CD14-positive monocyte (primary cell): ENCODE data around the gene CNNM2. TPM values are rescaled to one million over a fixed set of nuclear protein-coding genes. Genes with fewer than 3 reads are reported as not detected.

Experiments used
- DNase-seq, 3 donors: peaks; one replicate each; pipeline ENCODE4 v3.0.0-alpha.2; 2011 to 2022
- H2AFZ ChIP-seq: 2 replicates; pipeline ENCODE4 v1.6.0; 2012; ENCODE audit warnings: mild to moderate bottlenecking, low read depth, low read length, inconsistent platforms; ENCODE audit not compliant: insufficient read depth, poor library complexity, severe bottlenecking
- H3K27ac ChIP-seq, 2 donors: 1 replicate in 1 of 2; 2 replicates in 1 of 2; pipeline ENCODE4 v1.5.1; 2012 to 2013; ENCODE audit warnings: low read length in 2 of 2, control low read depth in 1 of 2, inconsistent platforms in 1 of 2, low read depth in 1 of 2, mild to moderate bottlenecking in 1 of 2
- H3K27me3 ChIP-seq, 2 donors: one replicate each; pipeline versions ENCODE4 v1.6.0 to v1.6.1; 2011 to 2013; ENCODE audit warnings: low read length in 2 of 2; ENCODE audit not compliant: control insufficient read depth in 2 of 2, insufficient read depth in 2 of 2
- H3K36me3 ChIP-seq, 2 donors: replicated peaks in 1 of 2; 1 replicate in 1 of 2; 2 replicates in 1 of 2; pipeline versions ENCODE4 v1.5.1 to v1.6.1; 2012 to 2013; ENCODE audit warnings: low read length in 2 of 2, control low read depth in 1 of 2, inconsistent platforms in 1 of 2, mild to moderate bottlenecking in 1 of 2; ENCODE audit not compliant: insufficient read depth in 2 of 2, control insufficient read depth in 1 of 2
- H3K4me1 ChIP-seq, 2 donors: 1 replicate in 1 of 2; 2 replicates in 1 of 2; pipeline versions ENCODE4 v1.5.1 to v1.6.1; 2012 to 2013; ENCODE audit warnings: low read length in 2 of 2, control low read depth in 1 of 2, inconsistent platforms in 1 of 2, mild to moderate bottlenecking in 1 of 2, moderate library complexity in 1 of 2; ENCODE audit not compliant: insufficient read depth in 2 of 2, control insufficient read depth in 1 of 2
- H3K4me2 ChIP-seq: replicated peaks from 2 replicates; pipeline ENCODE3; 2012; ENCODE audit warnings: low read length, moderate library complexity, mild to moderate bottlenecking; ENCODE audit not compliant: poor library complexity, severe bottlenecking; ENCODE audit errors: extremely low read depth
- H3K4me3 ChIP-seq, 3 experiments: fragments of 200-600 bp in 1 of 3; sonication (generic) in 1 of 3; replicated peaks in 1 of 3; 1 replicate in 2 of 3; 2 replicates in 1 of 3; pipeline ENCODE4 v1.5.1; 2011 to 2013; ENCODE audit warnings: low read length in 3 of 3, mild to moderate bottlenecking in 3 of 3, control low read depth in 2 of 3, low read depth in 2 of 3, inconsistent platforms in 1 of 3, moderate library complexity in 1 of 3
- H3K79me2 ChIP-seq: 2 replicates; pipeline ENCODE4 v1.6.0; 2012; ENCODE audit warnings: mild to moderate bottlenecking, control low read depth, inconsistent platforms, low read length, moderate library complexity; ENCODE audit not compliant: insufficient read depth
- H3K9ac ChIP-seq: 2 replicates; pipeline ENCODE4 v1.6.0; 2017; ENCODE audit warnings: low read length, mild to moderate bottlenecking; ENCODE audit not compliant: insufficient read depth, poor library complexity, severe bottlenecking
- H3K9me3 ChIP-seq, 2 donors: replicated peaks in 1 of 2; 1 replicate in 1 of 2; 2 replicates in 1 of 2; pipeline versions ENCODE4 v1.5.1 to v1.6.1; 2012 to 2013; ENCODE audit warnings: low read length in 2 of 2, control low read depth in 1 of 2; ENCODE audit not compliant: control insufficient read depth in 1 of 2, insufficient read depth in 1 of 2
- H4K20me1 ChIP-seq: 2 replicates; pipeline ENCODE4 v1.6.0; 2012; ENCODE audit warnings: mild to moderate bottlenecking, low read length, control low read depth, moderate library complexity; ENCODE audit not compliant: insufficient read depth
- H3K27ac Mint-ChIP-seq, 7 donors: one replicate each; pipeline ENCODE4 v1.8.0; 2020; ENCODE audit warnings: mild to moderate bottlenecking in 7 of 7, mixed read lengths in 7 of 7, moderate library complexity in 6 of 7, inconsistent platforms in 2 of 7
- H3K27me3 Mint-ChIP-seq, 3 donors: one replicate each; pipeline ENCODE4 v1.8.0; 2021 to 2022; ENCODE audit warnings: low read depth in 3 of 3, mild to moderate bottlenecking in 3 of 3, mixed read lengths in 3 of 3, moderate library complexity in 3 of 3, inconsistent platforms in 1 of 3
- H3K36me3 Mint-ChIP-seq, 2 donors: one replicate each; pipeline ENCODE4 v1.8.0; 2020; ENCODE audit warnings: mixed read lengths in 2 of 2, inconsistent platforms in 1 of 2, mild to moderate bottlenecking in 1 of 2
- H3K4me1 Mint-ChIP-seq: one replicate; pipeline ENCODE4 v1.8.0; 2020; ENCODE audit warnings: mild to moderate bottlenecking, mixed read lengths
- H3K4me3 Mint-ChIP-seq, 2 donors: one replicate each; pipeline ENCODE4 v1.8.0; 2020; ENCODE audit warnings: mild to moderate bottlenecking in 2 of 2, mixed read lengths in 2 of 2, moderate library complexity in 1 of 2
- H3K9me3 Mint-ChIP-seq, 7 donors: one replicate each; pipeline ENCODE4 v1.8.0; 2020 to 2022; ENCODE audit warnings: mixed read lengths in 7 of 7, mild to moderate bottlenecking in 6 of 7, moderate library complexity in 6 of 7, inconsistent platforms in 2 of 7
- WGBS: methylation state at CpG from one replicate; pipeline ENCODE4 v1.1.5; 2013; ENCODE audit warnings: missing lambda C conversion rate; ENCODE audit not compliant: insufficient coverage; 5-methylcytosine and 5-hydroxymethylcytosine counted together
- intact Hi-C, 2 donors: fragments of 100-400 bp; cut with micrococcal nuclease; formaldehyde crosslinking; loops; one replicate each; pipeline versions ENCODE4 v1.15.0 to v1.15.1; 2023
- polyA plus RNA-seq, 3 donors: library from polyadenylated mRNA; depleted of rRNA in 1 of 3; unstranded in 2 of 3; stranded (reverse) in 1 of 3; fragments of 300-500 nt in 2 of 3; fragments of >200 nt in 1 of 3; fragmentation: Illumina TruSeq in 2 of 3; gene quantifications; 1 replicate in 2 of 3; 2 replicates in 1 of 3; pipeline ENCODE4 v1.2.3, GENCODE V29; 2012 to 2021
- TF ChIP-seq, protein P1 (sequence below): fragments of 200-600 bp; IDR thresholded peaks from one replicate; pipeline ENCODE4 v1.8.0; 2022; ENCODE audit warnings: antibody characterized with exemption, mild to moderate bottlenecking

Gene CNNM2
- polyA plus RNA-seq, 3 donors, result 1.6 to 3.8 (median 2.2) TPM

GRCh38 chr10:102959360-102959759 is 41.3 kb downstream of the CNNM2 start:
- Mint-ChIP-seq H3K27ac (no peak overlapping the region), H3K4me3 (no peak overlapping the region), H3K36me3 (no peaks in the 10 kb centered on the region), H3K27me3 (no peaks in the 10 kb centered on the region), H3K9me3 (peaks cover 0 to 3% (median 0%) of the 10 kb centered on the region in 7 donors), H3K4me1 (no peaks in the 10 kb centered on the region)
- H3K9ac ChIP-seq, result no peak overlapping the region
- no CpG with 5 or more reads among the region's 1 CpG for WGBS
- H3K9me3 ChIP-seq, result no peaks in the 10 kb centered on the region
- H3K36me3 ChIP-seq, result no peaks in the 10 kb centered on the region
- no peak overlapping the region for H3K4me3 ChIP-seq
- H3K4me1 ChIP-seq, result no peaks in the 10 kb centered on the region
- intact Hi-C loops, result no loop called here
- no peak overlapping the region for H2AFZ ChIP-seq
- no peaks in the 10 kb centered on the region for H3K79me2 ChIP-seq
- no peak overlapping the region for H3K27ac ChIP-seq
- no peak overlapping the region for H3K4me2 ChIP-seq
- DNase-seq, result no peak
- no peaks in the 10 kb centered on the region for H4K20me1 ChIP-seq
- H3K27me3 ChIP-seq, result no peaks in the 10 kb centered on the region
- TF ChIP-seq, protein P1, sequence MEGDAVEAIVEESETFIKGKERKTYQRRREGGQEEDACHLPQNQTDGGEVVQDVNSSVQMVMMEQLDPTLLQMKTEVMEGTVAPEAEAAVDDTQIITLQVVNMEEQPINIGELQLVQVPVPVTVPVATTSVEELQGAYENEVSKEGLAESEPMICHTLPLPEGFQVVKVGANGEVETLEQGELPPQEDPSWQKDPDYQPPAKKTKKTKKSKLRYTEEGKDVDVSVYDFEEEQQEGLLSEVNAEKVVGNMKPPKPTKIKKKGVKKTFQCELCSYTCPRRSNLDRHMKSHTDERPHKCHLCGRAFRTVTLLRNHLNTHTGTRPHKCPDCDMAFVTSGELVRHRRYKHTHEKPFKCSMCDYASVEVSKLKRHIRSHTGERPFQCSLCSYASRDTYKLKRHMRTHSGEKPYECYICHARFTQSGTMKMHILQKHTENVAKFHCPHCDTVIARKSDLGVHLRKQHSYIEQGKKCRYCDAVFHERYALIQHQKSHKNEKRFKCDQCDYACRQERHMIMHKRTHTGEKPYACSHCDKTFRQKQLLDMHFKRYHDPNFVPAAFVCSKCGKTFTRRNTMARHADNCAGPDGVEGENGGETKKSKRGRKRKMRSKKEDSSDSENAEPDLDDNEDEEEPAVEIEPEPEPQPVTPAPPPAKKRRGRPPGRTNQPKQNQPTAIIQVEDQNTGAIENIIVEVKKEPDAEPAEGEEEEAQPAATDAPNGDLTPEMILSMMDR, result no peak

DNA sequence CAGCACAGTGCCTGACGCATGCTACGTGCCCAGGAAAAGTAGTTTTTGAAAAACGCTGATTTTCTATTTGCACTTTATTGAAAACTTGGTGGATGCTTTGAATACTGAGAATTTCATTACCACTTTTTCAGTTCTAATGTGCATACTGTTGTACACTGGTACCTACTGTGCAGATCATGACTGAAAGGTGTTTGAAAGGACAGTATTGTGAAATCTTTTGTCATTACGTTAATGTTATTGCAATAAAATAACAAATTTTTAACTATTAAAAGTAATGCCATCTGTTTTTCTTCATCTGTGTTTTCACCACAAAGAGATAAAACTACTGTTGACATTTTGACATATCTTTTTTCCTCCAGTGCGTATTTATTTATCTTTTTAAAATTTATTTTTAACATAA is 42.1 kb downstream of the CNNM2 start:
- Mint-ChIP-seq H3K4me1 (no peaks in the 10 kb centered on the region), H3K36me3 (no peaks in the 10 kb centered on the region), H3K4me3 (no peak overlapping the region), H3K27me3 (no peaks in the 10 kb centered on the region), H3K27ac (no peak overlapping the region), H3K9me3 (peaks cover 0 to 3% (median 0%) of the 10 kb centered on the region in 7 donors)
- H3K36me3 ChIP-seq, result no peaks in the 10 kb centered on the region
- TF ChIP-seq, protein P1, result no peak
- H3K27ac ChIP-seq, result no peak overlapping the region
- DNase-seq, result no peak
- H3K9me3 ChIP-seq, result no peaks in the 10 kb centered on the region
- no CpG with 5 or more reads among the region's 5 CpGs for WGBS
- H3K4me3 ChIP-seq, result no peak overlapping the region
- H3K4me1 ChIP-seq, result no peaks in the 10 kb centered on the region
- no peak overlapping the region for H3K9ac ChIP-seq
- intact Hi-C loops, result no loop called here
- H3K27me3 ChIP-seq, result no peaks in the 10 kb centered on the region
- no peaks in the 10 kb centered on the region for H3K79me2 ChIP-seq
- no peak overlapping the region for H2AFZ ChIP-seq
- H3K4me2 ChIP-seq, result no peak overlapping the region
- no peaks in the 10 kb centered on the region for H4K20me1 ChIP-seq
